Activated B cell treated with CpG ODN at 0.5 μM for 24 hours (primary cell): ENCODE data around the gene TMC7. TPM values are rescaled to one million over a fixed set of nuclear protein-coding genes. Genes with fewer than 3 reads are reported as not detected.

Source experiments
- ATAC-seq: fragments of 200-7000 bp; cut with Tn5 transposase; one replicate; pipeline ENCODE4 v1.10.0; 2021; ENCODE audit warnings: low read depth, mild to moderate bottlenecking, moderate library complexity
- CTCF ChIA-PET: fragments of 350-600 bp; sonication (Branson Sonifier 250); formaldehyde crosslinking; loops from one replicate; lab custom pipeline; 2021; ENCODE audit warnings: antibody characterized with exemption; lab: Charles Lee
- POLR2A ChIA-PET: fragments of 350-600 bp; sonication (Branson Sonifier 250); formaldehyde crosslinking; loops from one replicate; lab custom pipeline; 2021; ENCODE audit warnings: antibody characterized with exemption; lab: Charles Lee
- DNase-seq: peaks from one replicate; pipeline ENCODE4 v3.0.0; 2022
- H3K27ac Mint-ChIP-seq: one replicate; pipeline ENCODE4 v1.8.0; 2020; ENCODE audit warnings: mixed read lengths
- H3K27me3 Mint-ChIP-seq: one replicate; pipeline ENCODE4 v1.8.0; 2021; ENCODE audit warnings: mixed read lengths
- H3K36me3 Mint-ChIP-seq: one replicate; pipeline ENCODE4 v1.8.0; 2021; ENCODE audit warnings: low read depth, mixed read lengths
- H3K4me1 Mint-ChIP-seq: one replicate; pipeline ENCODE4 v1.8.0; 2021; ENCODE audit warnings: mixed read lengths
- H3K4me3 Mint-ChIP-seq: one replicate; pipeline ENCODE4 v1.8.0; 2020; ENCODE audit warnings: mild to moderate bottlenecking, mixed read lengths
- H3K9me3 Mint-ChIP-seq: one replicate; pipeline ENCODE4 v1.8.0; 2020; ENCODE audit warnings: mixed read lengths
- CTCF ChIP-seq: fragments of 200-600 bp; IDR thresholded peaks from one replicate; pipeline ENCODE4 v1.8.0; 2022; ENCODE audit warnings: antibody characterized with exemption, mild to moderate bottlenecking
- intact Hi-C: fragments of 100-400 bp; cut with micrococcal nuclease; formaldehyde crosslinking; loops from one replicate; pipeline ENCODE4 v1.15.1; 2024
- total RNA-seq: library from RNA; stranded (reverse); gene quantifications from 2 replicates; pipeline ENCODE4 v1.2.3, GENCODE V29; 2022

The TMC7 gene
- total RNA-seq, 1 donor from 2014 or later, result not detected

GRCh38 chr16:19105131-19105530 lies 121.4 kb downstream of the TMC7 start:
- ATAC-seq, result no peak
- peaks cover 1% of the 10 kb centered on the region for H3K27me3 Mint-ChIP-seq
- POLR2A ChIA-PET, result no interaction called here
- H3K9me3 Mint-ChIP-seq, result no peaks in the 10 kb centered on the region
- H3K27ac Mint-ChIP-seq, result no peak overlapping the region
- intact Hi-C loops, result no loop called here
- H3K4me3 Mint-ChIP-seq, result no peak overlapping the region
- no peak for TF ChIP-seq CTCF
- H3K4me1 Mint-ChIP-seq, result peaks cover 9% of the 10 kb centered on the region
- H3K36me3 Mint-ChIP-seq, result no peaks in the 10 kb centered on the region
- CTCF ChIA-PET, result no interaction called here
- no peak for DNase-seq

GRCh38 chr16:19105891-19106624 lies 122.3 kb downstream of the TMC7 start:
- Mint-ChIP-seq H3K4me1 (peaks cover 9% of the 10 kb centered on the region), H3K36me3 (no peaks in the 10 kb centered on the region), H3K27me3 (peaks cover 1% of the 10 kb centered on the region), H3K27ac (no peak overlapping the region), H3K4me3 (no peak overlapping the region), H3K9me3 (no peaks in the 10 kb centered on the region)
- no peak for TF ChIP-seq CTCF
- DNase-seq (no peak), ATAC-seq (no peak)
- POLR2A ChIA-PET, result interaction anchor here (1.4 kb wide), 1 partner anchor 12 kb away, joined by 3 read pairs; no protein-coding TSS in a partner anchor
- intact Hi-C loops, result no loop called here
- CTCF ChIA-PET, result interaction anchor here (1.1 kb wide), 1 partner anchor 19 kb away, joined by 3 read pairs; no protein-coding TSS in a partner anchor

DNA sequence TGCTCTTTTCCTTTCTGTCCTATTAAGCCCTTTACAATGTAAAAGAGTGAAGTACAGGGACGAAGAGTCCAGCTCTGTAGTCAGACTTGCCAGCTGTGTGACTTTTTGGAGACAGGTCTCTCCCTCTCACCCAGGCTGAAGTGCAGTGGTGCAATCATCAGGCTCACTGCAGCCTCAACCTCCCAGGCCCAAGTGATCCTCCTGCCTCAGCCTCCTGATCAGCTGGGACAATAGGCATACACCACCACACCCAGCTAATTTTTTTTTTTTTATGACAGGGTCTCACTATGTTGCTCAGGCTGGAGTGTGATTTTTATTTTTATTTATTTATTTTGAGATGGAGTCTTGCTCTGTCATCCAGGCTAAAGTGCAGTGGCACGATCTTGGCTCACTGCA lies 122.9 kb downstream of the TMC7 start:
- peaks cover 1% of the 10 kb centered on the region for H3K27me3 Mint-ChIP-seq
- no peak for TF ChIP-seq CTCF
- H3K36me3 Mint-ChIP-seq, result no peaks in the 10 kb centered on the region
- intact Hi-C loops, result no loop called here
- no peak overlapping the region for H3K27ac Mint-ChIP-seq
- H3K9me3 Mint-ChIP-seq, result no peaks in the 10 kb centered on the region
- ATAC-seq (no peak), DNase-seq (no peak)
- peaks cover 9% of the 10 kb centered on the region for H3K4me1 Mint-ChIP-seq
- CTCF ChIA-PET, result interaction anchor here (1.1 kb wide), 1 partner anchor 20 kb away, joined by 3 read pairs; no protein-coding TSS in a partner anchor
- H3K4me3 Mint-ChIP-seq, result no peak overlapping the region
- POLR2A ChIA-PET, result interaction anchor here (1.4 kb wide), 1 partner anchor 11 kb away, joined by 3 read pairs; no protein-coding TSS in a partner anchor

DNA sequence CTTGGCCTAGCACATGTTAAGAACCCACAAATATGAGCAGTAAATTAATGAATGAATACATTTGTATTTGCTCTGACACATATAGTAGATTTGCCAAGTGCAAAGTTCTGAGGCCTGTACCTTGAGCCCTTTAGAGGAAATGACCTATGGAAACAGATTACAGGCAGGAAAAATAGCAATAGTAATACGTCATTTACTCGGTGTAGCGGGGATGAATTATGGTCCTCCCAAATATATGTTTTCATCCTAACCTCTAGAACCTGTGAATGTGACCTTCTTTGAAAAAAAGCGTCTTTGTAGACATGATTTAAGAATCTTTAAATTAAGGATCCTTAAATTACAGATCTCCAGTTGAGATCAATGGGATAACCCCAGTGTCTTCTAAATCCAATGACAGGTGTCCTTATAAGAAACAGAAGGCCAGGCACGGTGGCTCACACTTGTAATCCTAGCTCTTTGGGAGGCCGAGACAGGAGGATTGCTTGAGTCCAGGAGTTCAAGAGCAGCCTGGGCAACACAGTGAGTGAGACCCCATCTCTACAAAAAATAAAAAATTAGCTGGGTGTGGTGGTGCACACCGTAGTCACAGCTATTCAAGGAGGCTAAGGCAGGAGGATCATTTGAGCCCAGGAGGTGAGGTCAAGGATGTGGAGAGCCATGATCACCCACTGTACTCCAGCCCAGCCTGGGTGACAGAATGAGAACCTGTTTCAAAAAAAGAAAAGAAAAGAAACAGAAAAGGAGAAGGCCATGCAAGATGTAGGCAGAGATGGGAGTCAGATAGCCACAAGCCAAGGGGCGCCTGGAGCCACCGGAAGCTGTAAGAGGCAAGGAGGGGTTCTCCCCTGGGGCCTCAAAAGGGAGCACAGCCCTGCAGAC lies 124.9 kb downstream of the TMC7 start:
- ATAC-seq, result no peak
- intact Hi-C loops, result no loop called here
- H3K27me3 Mint-ChIP-seq, result peaks cover 11% of the 10 kb centered on the region
- ChIA-PET CTCF (interaction anchor here (1.4 kb wide), 1 partner anchor 22 kb away, joined by 3 read pairs; no protein-coding TSS in a partner anchor), POLR2A (interaction anchor here (1.0 to 1.6 kb wide), 2 partner anchors 9 to 22 kb away, joined by 3 to 8 read pairs; no protein-coding TSS in a partner anchor)
- no peak overlapping the region for H3K27ac Mint-ChIP-seq
- no peak overlapping the region for H3K4me3 Mint-ChIP-seq
- H3K9me3 Mint-ChIP-seq, result no peaks in the 10 kb centered on the region
- H3K36me3 Mint-ChIP-seq, result no peaks in the 10 kb centered on the region
- no peak for TF ChIP-seq CTCF
- no peak for DNase-seq
- peaks cover 15% of the 10 kb centered on the region for H3K4me1 Mint-ChIP-seq

DNA sequence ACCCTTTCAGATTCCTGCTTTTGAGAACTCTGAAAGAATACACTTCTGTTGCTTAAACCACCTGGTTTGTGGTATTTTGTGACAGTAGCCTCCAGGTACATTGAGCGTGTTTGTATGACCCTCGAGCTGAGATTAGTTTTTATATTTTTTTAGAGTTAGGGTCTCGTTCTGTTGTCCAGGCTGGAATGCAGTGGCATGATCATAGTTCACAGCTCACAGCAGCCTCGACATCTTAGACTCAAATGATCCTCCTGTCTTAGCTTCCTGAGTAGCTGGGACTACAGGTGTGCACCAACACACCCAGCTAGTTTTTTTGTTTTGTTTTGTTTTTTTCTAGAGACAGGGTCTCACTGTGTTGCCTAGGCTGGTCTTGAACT lies 125.5 kb downstream of the TMC7 start:
- H3K27ac Mint-ChIP-seq, result no peak overlapping the region
- ChIA-PET CTCF (interaction anchor here (1.4 kb wide), 1 partner anchor 23 kb away, joined by 3 read pairs; no protein-coding TSS in a partner anchor), POLR2A (no interaction called here)
- intact Hi-C loops, result no loop called here
- ATAC-seq, result no peak
- DNase-seq, result no peak
- H3K27me3 Mint-ChIP-seq, result peaks cover 11% of the 10 kb centered on the region
- no peaks in the 10 kb centered on the region for H3K36me3 Mint-ChIP-seq
- no peaks in the 10 kb centered on the region for H3K9me3 Mint-ChIP-seq
- no peak for TF ChIP-seq CTCF
- no peak overlapping the region for H3K4me3 Mint-ChIP-seq
- peaks cover 15% of the 10 kb centered on the region for H3K4me1 Mint-ChIP-seq
